Mucosa of descending colon (tissue), 3 donors: ENCODE measurements around the gene UNC93A. TPM values are rescaled to one million over a fixed set of nuclear protein-coding genes. Genes with fewer than 3 reads are reported as not detected.
"Not testable (repeated sequence)": the region's sequence is repeated elsewhere in the genome, so short reads cannot be mapped to it uniquely, and the experiment has no call there.

Experiments used
- ATAC-seq: fragments of 200-7000 bp; cut with Tn5 transposase; one replicate; pipeline ENCODE4 v1.9.1; 2020; ENCODE audit warnings: mild to moderate bottlenecking, moderate library complexity
- DNase-seq, 3 donors: peaks; one replicate each; pipeline ENCODE4 v3.0.0-alpha.2; 2020
- H3K36me3 ChIP-seq: fragments of 200-600 bp; one replicate; pipeline ENCODE4 v1.8.0; 2021; ENCODE audit warnings: low read depth, mild to moderate bottlenecking
- H3K4me1 ChIP-seq: fragments of 200-600 bp; one replicate; pipeline ENCODE4 v1.8.0; 2021; ENCODE audit warnings: low read depth, mild to moderate bottlenecking
- H3K4me3 ChIP-seq: fragments of 200-600 bp; one replicate; pipeline ENCODE4 v1.8.0; 2021; ENCODE audit warnings: mild to moderate bottlenecking
- H3K9me3 ChIP-seq: fragments of 200-600 bp; one replicate; pipeline ENCODE4 v1.8.0; 2021; ENCODE audit warnings: mild to moderate bottlenecking
- intact Hi-C, 2 donors: fragments of 100-400 bp; cut with DNase I in 1 of 2; cut with micrococcal nuclease in 1 of 2; formaldehyde crosslinking; loops; one replicate each; pipeline versions ENCODE4 v1.11.0 to v1.11.1; 2022; cut with DNase I, micrococcal nuclease
- total RNA-seq, 3 donors: library from RNA; stranded (reverse); fragmentation: NEBNext Ultra II Directional in 2 of 3; extraction: Animal tissue kit (Norgen Biotek cat#: 25700) in 2 of 3; gene quantifications; one replicate each; pipeline versions ENCODE4 v1.2.1 to v1.2.4, GENCODE V29; 2021 to 2023
- TF ChIP-seq, protein P1 (sequence below): fragments of 200-600 bp; IDR thresholded peaks from one replicate; pipeline ENCODE4 v1.8.0; 2022; ENCODE audit warnings: antibody characterized with exemption, mild to moderate bottlenecking
- donor health status: DM: no; HTN: no; CAD: no; lungs with moderate emphysema.
- donor health status: DM: no; HTN: no; CAD: no.
- donor health status: DM: no; HTN: yes; CAD: no.

The UNC93A gene
- total RNA-seq, 3 donors from 2014 or later, result 2.1 TPM; not detected in 2

DNA sequence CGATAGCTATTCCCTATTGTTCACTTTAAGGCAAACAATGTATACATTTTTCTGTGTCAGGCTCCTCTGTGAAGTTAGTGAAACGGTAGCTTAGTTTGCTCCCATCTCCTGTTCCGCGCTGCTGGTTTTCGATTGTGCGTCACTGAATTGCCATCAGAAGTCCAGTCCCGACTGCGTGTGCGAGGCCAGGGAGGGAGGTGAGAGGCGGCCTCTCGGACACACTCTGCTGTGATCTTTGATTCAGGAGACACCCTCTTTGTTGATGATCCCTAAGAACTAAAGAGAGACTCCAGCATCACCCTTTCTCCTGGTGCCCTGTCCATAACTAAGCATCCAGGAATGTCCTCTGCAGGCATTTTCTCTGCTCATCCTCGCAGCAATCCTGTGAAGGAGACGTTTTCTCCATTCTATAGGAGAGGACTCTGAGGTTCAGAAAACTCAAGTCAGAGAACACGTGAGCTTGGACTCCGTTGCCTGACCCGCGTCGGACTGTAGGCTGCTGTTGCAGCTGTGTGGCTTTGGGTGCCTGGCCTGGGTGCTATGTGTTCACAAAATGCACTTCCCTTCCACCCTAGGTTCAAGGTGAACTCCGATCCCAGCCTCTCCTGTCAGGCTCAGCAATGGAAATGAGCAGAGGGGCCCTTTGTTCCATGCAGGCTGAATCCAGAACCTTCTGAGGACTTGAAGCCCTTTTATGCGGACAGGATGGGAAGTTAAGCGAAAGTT is 24.1 kb upstream of the UNC93A start:
- intact Hi-C loops, result no loop called here
- ATAC-seq (no peak), DNase-seq (no peak)
- H3K4me3 ChIP-seq, result no peak overlapping the region
- no peaks in the 10 kb centered on the region for H3K9me3 ChIP-seq
- no peaks in the 10 kb centered on the region for H3K36me3 ChIP-seq
- TF ChIP-seq, protein P1, sequence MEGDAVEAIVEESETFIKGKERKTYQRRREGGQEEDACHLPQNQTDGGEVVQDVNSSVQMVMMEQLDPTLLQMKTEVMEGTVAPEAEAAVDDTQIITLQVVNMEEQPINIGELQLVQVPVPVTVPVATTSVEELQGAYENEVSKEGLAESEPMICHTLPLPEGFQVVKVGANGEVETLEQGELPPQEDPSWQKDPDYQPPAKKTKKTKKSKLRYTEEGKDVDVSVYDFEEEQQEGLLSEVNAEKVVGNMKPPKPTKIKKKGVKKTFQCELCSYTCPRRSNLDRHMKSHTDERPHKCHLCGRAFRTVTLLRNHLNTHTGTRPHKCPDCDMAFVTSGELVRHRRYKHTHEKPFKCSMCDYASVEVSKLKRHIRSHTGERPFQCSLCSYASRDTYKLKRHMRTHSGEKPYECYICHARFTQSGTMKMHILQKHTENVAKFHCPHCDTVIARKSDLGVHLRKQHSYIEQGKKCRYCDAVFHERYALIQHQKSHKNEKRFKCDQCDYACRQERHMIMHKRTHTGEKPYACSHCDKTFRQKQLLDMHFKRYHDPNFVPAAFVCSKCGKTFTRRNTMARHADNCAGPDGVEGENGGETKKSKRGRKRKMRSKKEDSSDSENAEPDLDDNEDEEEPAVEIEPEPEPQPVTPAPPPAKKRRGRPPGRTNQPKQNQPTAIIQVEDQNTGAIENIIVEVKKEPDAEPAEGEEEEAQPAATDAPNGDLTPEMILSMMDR, result no peak
- peaks cover 4% of the 10 kb centered on the region for H3K4me1 ChIP-seq

DNA sequence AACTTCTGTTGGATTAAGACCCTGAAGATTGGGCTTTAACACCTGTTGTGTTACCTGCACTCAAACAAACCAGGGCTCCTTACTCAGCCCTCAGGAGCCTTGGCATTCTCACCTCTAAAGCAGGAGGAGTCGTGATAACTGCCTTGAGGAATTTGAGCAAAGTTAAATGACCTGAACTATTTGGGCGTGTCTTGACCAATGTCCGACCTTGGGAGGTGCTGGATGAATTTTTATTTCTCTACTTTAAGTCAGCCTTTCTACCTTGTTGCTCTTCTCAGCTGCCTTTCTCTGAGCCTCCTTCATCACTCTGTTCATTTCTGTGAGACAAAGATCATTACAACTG is 23.6 kb upstream of the UNC93A start:
- H3K4me3 ChIP-seq, DNase-seq, H3K9me3 ChIP-seq, intact Hi-C loops, H3K4me1 ChIP-seq, H3K36me3 ChIP-seq: not testable (repeated sequence)
- peak; percentile 37 for ATAC-seq

DNA sequence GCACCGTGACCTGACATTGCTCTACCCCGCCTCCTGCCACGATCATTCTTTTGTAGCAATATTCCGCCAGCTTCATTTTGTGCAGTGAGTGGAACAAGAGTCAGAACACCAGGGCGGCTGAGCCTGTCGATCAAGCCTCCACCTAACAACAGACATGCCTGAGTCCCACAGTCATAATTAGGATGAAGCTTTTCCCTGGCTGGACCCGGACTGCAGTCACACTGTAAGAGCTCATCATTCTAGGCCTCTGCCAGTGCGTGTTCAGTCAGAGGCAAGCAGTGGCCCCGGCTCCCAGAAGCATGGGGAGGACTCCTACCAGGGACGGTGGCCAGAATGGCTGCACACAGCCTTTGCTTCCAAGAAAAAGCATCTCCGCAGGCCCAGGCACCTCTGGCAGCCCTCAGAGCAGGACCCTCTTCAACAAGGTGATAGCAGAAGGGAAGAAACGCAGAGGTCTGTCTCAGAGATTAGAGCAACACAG is 23.2 kb upstream of the UNC93A start:
- Histone ChIP-seq H3K36me3 (no peaks in the 10 kb centered on the region), H3K4me3 (no peak overlapping the region), H3K4me1 (peaks cover 4% of the 10 kb centered on the region), H3K9me3 (no peaks in the 10 kb centered on the region)
- TF ChIP-seq, protein P1, result no peak
- ATAC-seq, result no peak
- DNase-seq, result no peak
- intact Hi-C loops, result no loop called here

DNA sequence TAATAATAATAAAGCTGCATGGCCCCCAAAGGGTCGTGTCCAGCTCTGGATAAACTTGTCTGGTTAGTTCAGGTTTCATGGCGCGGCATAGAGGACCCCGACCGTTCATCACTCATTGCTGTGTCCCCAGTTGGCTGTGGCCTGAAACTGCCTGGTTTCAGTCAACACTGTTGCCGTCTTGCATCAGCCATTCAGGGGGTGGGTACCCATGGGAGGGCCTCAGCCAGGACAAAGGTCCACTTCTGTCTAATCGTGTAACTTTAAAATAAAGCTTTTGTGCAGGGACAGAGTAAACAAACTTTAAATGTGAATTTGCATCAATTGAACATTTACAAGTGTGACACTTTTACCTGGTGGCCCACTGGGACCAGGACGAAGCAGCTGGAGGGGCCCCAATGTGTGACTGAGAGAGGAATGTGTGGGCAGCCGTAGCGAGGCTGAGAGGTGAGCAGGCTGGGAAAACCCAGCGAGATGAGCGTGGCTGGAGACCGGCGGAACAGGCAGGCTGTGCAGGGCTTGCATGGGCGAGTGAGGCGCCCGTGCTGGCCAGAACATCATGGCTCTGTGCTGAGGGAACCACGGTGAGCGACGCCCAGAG is 22.3 kb upstream of the UNC93A start:
- DNase-seq (no peak), ATAC-seq (no peak)
- H3K4me1 ChIP-seq, result peaks cover 4% of the 10 kb centered on the region
- TF ChIP-seq, protein P1, result no peak
- no peaks in the 10 kb centered on the region for H3K9me3 ChIP-seq
- intact Hi-C loops, result no loop called here
- no peaks in the 10 kb centered on the region for H3K36me3 ChIP-seq
- no peak overlapping the region for H3K4me3 ChIP-seq

DNA sequence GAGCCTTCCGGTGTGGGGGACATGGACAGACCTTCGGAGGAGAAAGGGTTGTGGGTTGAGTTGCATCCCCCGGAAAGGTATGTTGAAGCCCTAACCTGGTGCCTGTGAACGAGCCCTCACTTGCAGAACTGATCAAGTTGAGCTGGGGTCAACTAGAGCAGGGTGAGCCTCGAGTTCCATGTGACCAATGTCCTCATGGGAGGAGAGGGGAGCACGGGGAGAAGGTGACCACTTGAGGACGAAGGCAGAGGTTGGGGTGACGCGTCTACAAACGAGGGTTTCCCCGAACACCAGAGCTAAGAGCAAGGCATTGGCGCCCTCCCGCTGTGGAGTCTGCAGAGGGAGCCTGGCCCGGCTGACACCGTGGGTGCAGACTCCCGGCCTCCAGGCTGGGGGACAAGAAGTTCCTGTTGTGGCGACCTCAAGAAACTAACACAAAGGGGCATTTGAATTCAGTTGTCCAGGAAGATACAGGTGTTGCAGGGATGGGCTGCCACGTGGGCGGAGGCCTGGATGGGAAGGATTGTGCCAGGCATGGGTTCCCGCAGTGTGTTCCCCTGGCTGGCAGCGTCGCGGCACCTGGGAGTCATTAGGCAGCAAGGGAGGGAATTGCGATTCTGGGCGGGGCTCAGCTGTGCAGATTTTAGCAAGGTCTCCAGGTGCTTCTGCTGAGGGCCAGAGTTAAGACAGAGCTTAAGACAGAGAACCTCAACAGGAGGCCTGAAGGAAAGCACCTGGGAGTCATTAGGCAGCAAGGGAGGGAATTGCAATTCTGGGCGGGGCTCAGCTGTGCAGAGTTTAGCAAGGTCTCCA is 20.4 kb upstream of the UNC93A start:
- Histone ChIP-seq H3K9me3 (no peaks in the 10 kb centered on the region), H3K4me1 (peaks cover 4% of the 10 kb centered on the region), H3K4me3 (no peak overlapping the region), H3K36me3 (no peaks in the 10 kb centered on the region)
- TF ChIP-seq, protein P1, result no peak
- ATAC-seq (peak; percentile 53), DNase-seq (peak in 2 of 3 donors; percentile 26 to 57)
- intact Hi-C loops, result no loop called here

DNA sequence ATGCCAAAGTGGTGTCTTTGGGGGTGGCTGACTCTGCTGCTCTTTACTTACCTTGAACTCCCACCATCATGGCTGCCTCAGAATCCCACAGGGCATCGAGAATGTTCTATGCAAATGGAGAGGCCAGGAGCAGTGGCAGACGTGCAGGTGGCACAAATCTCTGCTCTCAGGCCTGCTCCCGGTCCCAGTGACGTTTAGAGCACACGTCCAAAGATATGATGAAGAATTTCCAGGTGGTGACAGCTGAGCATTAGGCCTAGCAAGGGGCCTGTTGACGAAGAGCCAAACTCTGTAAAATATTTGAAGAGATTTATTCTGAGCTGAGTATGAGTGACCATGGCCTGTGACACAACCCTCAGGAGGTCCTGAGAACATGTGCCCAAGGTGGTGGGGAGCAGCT is 19.0 kb upstream of the UNC93A start:
- TF ChIP-seq, protein P1, result no peak
- DNase-seq (no peak), ATAC-seq (no peak)
- peaks cover 2% of the 10 kb centered on the region for H3K4me1 ChIP-seq
- H3K9me3 ChIP-seq, result no peaks in the 10 kb centered on the region
- intact Hi-C loops, result no loop called here
- no peak overlapping the region for H3K4me3 ChIP-seq
- no peaks in the 10 kb centered on the region for H3K36me3 ChIP-seq
